Prostate gland (tissue), 2 donors: ENCODE measurements around the gene SMYD5.

Experiments used
- POLR2A ChIP-seq: fragments of 450-650 bp; IDR thresholded peaks from one replicate; pipeline ENCODE4 v1.6.1; 2016; ENCODE audit warnings: antibody characterized with exemption, mild to moderate bottlenecking
- POLR2AphosphoS5 ChIP-seq: sonication (generic); formaldehyde crosslinking; IDR thresholded peaks from one replicate; pipeline ENCODE4 v1.6.1; 2017; ENCODE audit warnings: antibody characterized with exemption
- TF ChIP-seq, protein P1 (sequence below), 4 experiments: fragments of 200-600 bp in 2 of 4; fragments of 450-650 bp in 2 of 4; sonication (generic) in 2 of 4; IDR thresholded peaks; 1 replicate in 3 of 4; 2 replicates in 1 of 4; pipeline ENCODE4 v1.5.1; 2016 to 2019; ENCODE audit warnings: antibody characterized with exemption in 4 of 4, mild to moderate bottlenecking in 2 of 4, moderate library complexity in 2 of 4

DNA sequence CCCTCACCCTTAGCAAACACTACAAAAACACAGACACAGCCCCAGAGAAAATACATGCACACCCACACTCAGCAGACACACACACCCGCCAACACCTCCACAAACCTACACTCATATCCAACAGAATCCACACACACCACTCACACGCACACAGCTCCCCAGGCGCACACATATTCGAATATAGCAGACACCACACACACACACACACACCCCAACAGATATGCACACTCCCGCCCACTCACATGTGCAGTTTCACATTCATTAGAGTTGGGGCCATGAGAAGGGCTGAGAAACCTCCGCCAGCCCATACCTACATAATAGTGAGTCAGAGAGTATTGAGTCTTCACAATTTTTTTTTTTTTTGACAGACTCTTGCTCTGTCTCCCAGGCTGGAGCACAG lies 41.1 kb upstream of the SMYD5 start:
- TF ChIP-seq, protein P1, sequence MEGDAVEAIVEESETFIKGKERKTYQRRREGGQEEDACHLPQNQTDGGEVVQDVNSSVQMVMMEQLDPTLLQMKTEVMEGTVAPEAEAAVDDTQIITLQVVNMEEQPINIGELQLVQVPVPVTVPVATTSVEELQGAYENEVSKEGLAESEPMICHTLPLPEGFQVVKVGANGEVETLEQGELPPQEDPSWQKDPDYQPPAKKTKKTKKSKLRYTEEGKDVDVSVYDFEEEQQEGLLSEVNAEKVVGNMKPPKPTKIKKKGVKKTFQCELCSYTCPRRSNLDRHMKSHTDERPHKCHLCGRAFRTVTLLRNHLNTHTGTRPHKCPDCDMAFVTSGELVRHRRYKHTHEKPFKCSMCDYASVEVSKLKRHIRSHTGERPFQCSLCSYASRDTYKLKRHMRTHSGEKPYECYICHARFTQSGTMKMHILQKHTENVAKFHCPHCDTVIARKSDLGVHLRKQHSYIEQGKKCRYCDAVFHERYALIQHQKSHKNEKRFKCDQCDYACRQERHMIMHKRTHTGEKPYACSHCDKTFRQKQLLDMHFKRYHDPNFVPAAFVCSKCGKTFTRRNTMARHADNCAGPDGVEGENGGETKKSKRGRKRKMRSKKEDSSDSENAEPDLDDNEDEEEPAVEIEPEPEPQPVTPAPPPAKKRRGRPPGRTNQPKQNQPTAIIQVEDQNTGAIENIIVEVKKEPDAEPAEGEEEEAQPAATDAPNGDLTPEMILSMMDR (IDR thresholded peaks at IDR 0.05), result no peak
- no peak for TF ChIP-seq POLR2A
- no peak for TF ChIP-seq POLR2AphosphoS5
